T-helper 17 cell (primary cell): ENCODE measurements around the gene RAB11A. TPM values are rescaled to one million over a fixed set of nuclear protein-coding genes. Genes with fewer than 3 reads are reported as not detected.
A peak's percentile ranks its signal among the peaks of the same experiment; 100 is the strongest.

Source experiments
- ATAC-seq: fragments of 150-1000 bp; cut with Tn5 transposase; 2 replicates; pipeline ENCODE4 v1.10.0; 2021; ENCODE audit warnings: mild to moderate bottlenecking, moderate library complexity
- DNase-seq, 3 donors: peaks; one replicate each; pipeline versions ENCODE4 v3.0.0 to v3.0.0-alpha.2; 2020 to 2021
- H3K9me3 ChIP-seq: one replicate; pipeline ENCODE4 v1.7.0; 2013; ENCODE audit warnings: low read length, mild to moderate bottlenecking; ENCODE audit not compliant: control insufficient read depth, poor library complexity, severe bottlenecking
- H3K27ac Mint-ChIP-seq: one replicate; pipeline ENCODE4 v1.8.0; 2022; ENCODE audit warnings: mild to moderate bottlenecking, moderate library complexity, mixed read lengths
- H3K27me3 Mint-ChIP-seq: one replicate; pipeline ENCODE4 v1.8.0; 2022; ENCODE audit warnings: mixed read lengths
- H3K36me3 Mint-ChIP-seq: one replicate; pipeline ENCODE4 v1.8.0; 2022; ENCODE audit warnings: low read depth, mixed read lengths
- H3K4me1 Mint-ChIP-seq: one replicate; pipeline ENCODE4 v1.8.0; 2022; ENCODE audit warnings: mild to moderate bottlenecking, mixed read lengths
- H3K4me3 Mint-ChIP-seq: one replicate; pipeline ENCODE4 v1.8.0; 2022; ENCODE audit warnings: mild to moderate bottlenecking, moderate library complexity, mixed read lengths
- total RNA-seq, 4 donors: library from RNA in 2 of 4; stranded (reverse) in 2 of 4; gene quantifications; one replicate each; pipeline ENCODE4 v1.2.3 and lab custom pipeline; 2022 to 2026

The RAB11A gene
- total RNA-seq, 2 donors from 2014 or later: 102 to 122 TPM

GRCh38 chr15:65918945-65919344, 49.7 kb downstream of the RAB11A start:
- Mint-ChIP-seq H3K4me3 (no peak overlapping the region), H3K27me3 (no peaks in the 10 kb centered on the region), H3K4me1 (peaks cover 22% of the 10 kb centered on the region), H3K27ac (peak overlapping the region; percentile 91), H3K36me3 (peaks cover 5% of the 10 kb centered on the region)
- no peak for ATAC-seq
- no peaks in the 10 kb centered on the region for H3K9me3 ChIP-seq
- no peak for DNase-seq

- peaks cover 22% of the 10 kb centered on the region for H3K4me1 Mint-ChIP-seq
- peak overlapping the region; percentile 91 for H3K27ac Mint-ChIP-seq
- no peaks in the 10 kb centered on the region for H3K27me3 Mint-ChIP-seq
- H3K9me3 ChIP-seq: no peaks in the 10 kb centered on the region
- H3K4me3 Mint-ChIP-seq: no peak overlapping the region
- no peak for ATAC-seq
- H3K36me3 Mint-ChIP-seq: peaks cover 5% of the 10 kb centered on the region
- no peak for DNase-seq
Measured at GRCh38 chr15:65919353-65919752, 50.1 kb downstream of the RAB11A start.

GRCh38 chr15:65920121-65920520, 50.8 kb downstream of the RAB11A start:
- peaks cover 22% of the 10 kb centered on the region for H3K4me1 Mint-ChIP-seq
- no peak overlapping the region for H3K4me3 Mint-ChIP-seq
- no peak overlapping the region for H3K27ac Mint-ChIP-seq
- H3K36me3 Mint-ChIP-seq: peaks cover 5% of the 10 kb centered on the region
- DNase-seq: no peak
- no peaks in the 10 kb centered on the region for H3K27me3 Mint-ChIP-seq
- H3K9me3 ChIP-seq: no peaks in the 10 kb centered on the region
- no peak for ATAC-seq

GRCh38 chr15:65920825-65921309, 51.6 kb downstream of the RAB11A start:
- H3K9me3 ChIP-seq: no peaks in the 10 kb centered on the region
- DNase-seq (no peak), ATAC-seq (no peak)
- Mint-ChIP-seq H3K36me3 (peaks cover 5% of the 10 kb centered on the region), H3K27me3 (no peaks in the 10 kb centered on the region), H3K27ac (no peak overlapping the region), H3K4me1 (peaks cover 20% of the 10 kb centered on the region), H3K4me3 (no peak overlapping the region)

GRCh38 chr15:65921780-65922179, 52.5 kb downstream of the RAB11A start:
- H3K27me3 Mint-ChIP-seq: no peaks in the 10 kb centered on the region
- peaks cover 5% of the 10 kb centered on the region for H3K36me3 Mint-ChIP-seq
- H3K4me1 Mint-ChIP-seq: peaks cover 14% of the 10 kb centered on the region
- H3K27ac Mint-ChIP-seq: no peak overlapping the region
- ATAC-seq (no peak), DNase-seq (no peak)
- no peaks in the 10 kb centered on the region for H3K9me3 ChIP-seq
- H3K4me3 Mint-ChIP-seq: no peak overlapping the region

- Mint-ChIP-seq H3K27ac (no peak overlapping the region), H3K36me3 (peaks cover 9% of the 10 kb centered on the region), H3K4me1 (peaks cover 13% of the 10 kb centered on the region), H3K27me3 (no peaks in the 10 kb centered on the region), H3K4me3 (no peak overlapping the region)
- ATAC-seq: no peak
- no peaks in the 10 kb centered on the region for H3K9me3 ChIP-seq
- no peak for DNase-seq
Measured at GRCh38 chr15:65922621-65923020, 53.3 kb downstream of the RAB11A start.

- DNase-seq (no peak), ATAC-seq (no peak)
- H3K27ac Mint-ChIP-seq: no peak overlapping the region
- H3K27me3 Mint-ChIP-seq: no peaks in the 10 kb centered on the region
- peaks cover 13% of the 10 kb centered on the region for H3K4me1 Mint-ChIP-seq
- H3K36me3 Mint-ChIP-seq: peaks cover 9% of the 10 kb centered on the region
- no peak overlapping the region for H3K4me3 Mint-ChIP-seq
- no peaks in the 10 kb centered on the region for H3K9me3 ChIP-seq
Measured at GRCh38 chr15:65923264-65923663, 54.0 kb downstream of the RAB11A start.

- no peak for DNase-seq
- Mint-ChIP-seq H3K36me3 (peaks cover 9% of the 10 kb centered on the region), H3K4me1 (peaks cover 11% of the 10 kb centered on the region), H3K27me3 (no peaks in the 10 kb centered on the region), H3K4me3 (no peak overlapping the region), H3K27ac (no peak overlapping the region)
- H3K9me3 ChIP-seq: no peaks in the 10 kb centered on the region
- ATAC-seq: no peak
Measured at GRCh38 chr15:65924004-65924403, 54.7 kb downstream of the RAB11A start.

GRCh38 chr15:65925338-65925737, 56.0 kb downstream of the RAB11A start:
- Mint-ChIP-seq H3K27ac (no peak overlapping the region), H3K27me3 (no peaks in the 10 kb centered on the region), H3K4me1 (peaks cover 11% of the 10 kb centered on the region), H3K36me3 (peaks cover 9% of the 10 kb centered on the region), H3K4me3 (no peak overlapping the region)
- ATAC-seq (no peak), DNase-seq (no peak)
- no peaks in the 10 kb centered on the region for H3K9me3 ChIP-seq

- H3K27ac Mint-ChIP-seq: no peak overlapping the region
- H3K4me1 Mint-ChIP-seq: peaks cover 11% of the 10 kb centered on the region
- no peak for DNase-seq
- H3K36me3 Mint-ChIP-seq: peaks cover 9% of the 10 kb centered on the region
- no peak for ATAC-seq
- H3K27me3 Mint-ChIP-seq: no peaks in the 10 kb centered on the region
- H3K9me3 ChIP-seq: no peaks in the 10 kb centered on the region
- no peak overlapping the region for H3K4me3 Mint-ChIP-seq
Measured at GRCh38 chr15:65926459-65926858, 57.2 kb downstream of the RAB11A start.

- H3K4me1 Mint-ChIP-seq: peaks cover 11% of the 10 kb centered on the region
- H3K4me3 Mint-ChIP-seq: no peak overlapping the region
- no peaks in the 10 kb centered on the region for H3K27me3 Mint-ChIP-seq
- no peak overlapping the region for H3K27ac Mint-ChIP-seq
- peaks cover 9% of the 10 kb centered on the region for H3K36me3 Mint-ChIP-seq
- DNase-seq (no peak), ATAC-seq (no peak)
- no peaks in the 10 kb centered on the region for H3K9me3 ChIP-seq
Measured at GRCh38 chr15:65926899-65927298, 57.6 kb downstream of the RAB11A start.

GRCh38 chr15:65927545-65927944, 58.3 kb downstream of the RAB11A start:
- ATAC-seq: no peak
- peaks cover 9% of the 10 kb centered on the region for H3K36me3 Mint-ChIP-seq

GRCh38 chr15:65929573-65929972, 60.3 kb downstream of the RAB11A start:
- ATAC-seq (no peak), DNase-seq (no peak)
- no peak overlapping the region for H3K4me3 Mint-ChIP-seq
- no peaks in the 10 kb centered on the region for H3K27me3 Mint-ChIP-seq
- no peak overlapping the region for H3K27ac Mint-ChIP-seq
- peaks cover 10% of the 10 kb centered on the region for H3K4me1 Mint-ChIP-seq
- peaks cover 4% of the 10 kb centered on the region for H3K36me3 Mint-ChIP-seq
- H3K9me3 ChIP-seq: no peaks in the 10 kb centered on the region

More at GRCh38 chr15:65927545-65927944, 58.3 kb downstream of the RAB11A start:
- peaks cover 11% of the 10 kb centered on the region for H3K4me1 Mint-ChIP-seq
- H3K4me3 Mint-ChIP-seq: no peak overlapping the region
- DNase-seq: no peak
- peak overlapping the region; percentile 65 for H3K27ac Mint-ChIP-seq
- no peaks in the 10 kb centered on the region for H3K27me3 Mint-ChIP-seq
- no peaks in the 10 kb centered on the region for H3K9me3 ChIP-seq

- peaks cover 10% of the 10 kb centered on the region for H3K4me1 Mint-ChIP-seq
- H3K36me3 Mint-ChIP-seq: peaks cover 4% of the 10 kb centered on the region
- DNase-seq (no peak), ATAC-seq (no peak)
- no peaks in the 10 kb centered on the region for H3K27me3 Mint-ChIP-seq
- H3K4me3 Mint-ChIP-seq: no peak overlapping the region
- no peak overlapping the region for H3K27ac Mint-ChIP-seq
- no peaks in the 10 kb centered on the region for H3K9me3 ChIP-seq
Measured at GRCh38 chr15:65930134-65930533, 60.8 kb downstream of the RAB11A start.
